Measurements from ENCODE around the gene CRYBA4. TPM values are rescaled to one million over a fixed set of nuclear protein-coding genes. Genes with fewer than 3 reads are reported as not detected.

The CRYBA4 gene
- total and polyA plus RNA-seq, 10 of the 15 experiments (the other 5 are each of a cell fraction or from before 2014, with no cell fraction given): 0.12 to 0.17 TPM; not detected in 8

DNA sequence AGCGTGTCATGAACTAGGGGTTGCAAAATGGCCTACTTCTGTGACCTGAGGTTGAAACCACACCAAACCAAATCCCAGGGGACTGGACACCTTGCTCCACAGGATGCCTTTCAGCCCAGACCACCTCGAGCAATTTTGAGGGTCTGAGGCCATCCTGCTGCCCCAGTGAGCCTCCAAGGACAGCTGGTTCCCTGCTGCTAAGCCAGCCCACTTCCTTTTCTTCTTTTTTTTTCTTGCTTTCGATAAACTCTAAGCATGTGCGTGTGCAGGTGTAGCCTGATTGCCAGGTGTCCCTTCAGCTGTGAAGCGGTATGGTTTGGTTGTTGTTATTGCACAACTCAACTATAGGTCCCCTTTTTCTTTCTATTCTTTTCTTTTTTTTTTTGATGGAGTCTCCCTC, 6.6 kb upstream of the CRYBA4 start:
- H3K27me3 ChIP-seq (replicated peaks in 1 of 2; ENCODE audit: control insufficient read depth in 2 of 2, insufficient read depth in 2 of 2, low read length in 1 of 2): no peaks in the 10 kb centered on the region
- 16% methylated on average over 5 of the region's 5 CpGs for WGBS (ENCODE audit: insufficient coverage, insufficient replicate concordance, low lambda C conversion rate, missing lambda C conversion rate)
- H3K36me3 ChIP-seq (ENCODE audit: control insufficient read depth in 2 of 2, insufficient read depth in 2 of 2, low read length in 1 of 2): no peaks in the 10 kb centered on the region
- SMC1A ChIA-PET (ENCODE audit: uncharacterized antibody, unreplicated experiment): interaction anchor here (1.1 kb wide), 1 partner anchor 9 kb away, joined by 3 read pairs; no protein-coding TSS in a partner anchor
- peaks cover 29% of the 10 kb centered on the region for H3K4me1 ChIP-seq (ENCODE audit: control insufficient read depth, insufficient read depth, low read length)
- in situ Hi-C loops (cut with MboI) (no loop called here), intact Hi-C loops (cut with micrococcal nuclease; ENCODE audit: unreplicated experiment) (no loop called here)
- no peak overlapping the region for H3K9ac ChIP-seq (ENCODE audit: control insufficient read depth, insufficient read depth, low read length)
- H3K4me3 ChIP-seq: no peak overlapping the region
- CTCF ChIA-PET: no interaction called here
- no peak for FAIRE-seq
- peak overlapping the region; percentile 17; the same call in 1 of the 2 replicates for H3K4me2 ChIP-seq (ENCODE audit: control insufficient read depth, insufficient read depth)
- ATAC-seq: peak; percentile 61
- peak; percentile 48 for DNase-seq (ENCODE audit: low read depth, low spot score)
- H4K20me1 ChIP-seq (ENCODE audit: control insufficient read depth, insufficient read depth): no peaks in the 10 kb centered on the region
- no peak overlapping the region for H3K27ac ChIP-seq (ENCODE audit: control insufficient read depth, insufficient read depth)
- RAD21 ChIA-PET (ENCODE audit: unreplicated experiment): interaction anchor here (0.7 to 1.0 kb wide), 2 partner anchors 23 to 285 kb away, joined by 3 read pairs; no protein-coding TSS in a partner anchor
- H2AFZ ChIP-seq (ENCODE audit: control insufficient read depth, low read depth, low read length): peak overlapping the region; percentile 20; the same call in 1 of the 2 replicates
- H3K79me2 ChIP-seq (ENCODE audit: control insufficient read depth, insufficient read depth, low read length): no peaks in the 10 kb centered on the region
- H3K9me3 ChIP-seq (replicated peaks; ENCODE audit: control insufficient read depth, insufficient read depth, low read length): no peaks in the 10 kb centered on the region
- POLR2A ChIA-PET: no interaction called here
- no TSS peak for BruUV-seq (replicated peaks)
- no peak for TF ChIP-seq KDM1A (IDR thresholded peaks at IDR 0.05; ENCODE audit: borderline replicate concordance)
- TF ChIP-seq NR2F1 (conservative IDR thresholded peaks at IDR 0.05): peak; percentile 79
- no peak for TF ChIP-seq ZNF24 (IDR thresholded peaks at IDR 0.05)
- 0 out of 2 replicates have a peak, but pooled peaks have one; percentile 49 for TF ChIP-seq GABPA (IDR thresholded peaks at IDR 0.05; ENCODE audit: low read depth)
- TF ChIP-seq PRDM15 (CRISPR knock-in tag; IDR thresholded peaks at IDR 0.05): no peak
- TF ChIP-seq STAT3 (IDR thresholded peaks at IDR 0.05; ENCODE audit: low read depth, low read length): no peak
- peak; percentile 100 for TF ChIP-seq TCF12 (IDR thresholded peaks at IDR 0.05; ENCODE audit: low read depth, low read length)
- TF ChIP-seq KAT2A (conservative IDR thresholded peaks at IDR 0.05; ENCODE audit: control insufficient read depth, low read depth, low read length): no peak
- 0 out of 2 replicates have a peak, but pooled peaks have one; percentile 29 for TF ChIP-seq BCL11A (IDR thresholded peaks at IDR 0.05; ENCODE audit: low read depth, low read length)
- TF ChIP-seq BHLHE40 (IDR thresholded peaks at IDR 0.05; ENCODE audit: borderline replicate concordance in 1 of 2, low read depth in 2 of 2, low read length in 1 of 2): peak; percentile 35 to 56; a peak in 2 of 4 replicates
- 0 out of 2 replicates have a peak, but pooled peaks have one; percentile 21 for TF ChIP-seq MEF2A (IDR thresholded peaks at IDR 0.05; ENCODE audit: insufficient read depth, low read depth, low read length)
- TF ChIP-seq ZNF384 (IDR thresholded peaks at IDR 0.05; ENCODE audit: borderline replicate concordance, low read depth, low read length): peak; percentile 86
- no peak for TF ChIP-seq SREBF1 (IDR thresholded peaks at IDR 0.05; ENCODE audit: low read length)
- peak; percentile 81 for TF ChIP-seq SPI1 (IDR thresholded peaks at IDR 0.05; ENCODE audit: borderline replicate concordance, insufficient read depth, low read depth, low read length)
- TF ChIP-seq PKNOX1 (IDR thresholded peaks at IDR 0.05): peak; percentile 15; the same call in 1 of the 2 replicates
- peak in 1 of 2 experiments; percentile 56; a peak in 1 of 4 replicates for TF ChIP-seq CEBPB (IDR thresholded peaks at IDR 0.05; ENCODE audit: borderline replicate concordance in 1 of 2, low read depth in 2 of 2, low read length in 2 of 2)
- TF ChIP-seq NFIC (IDR thresholded peaks at IDR 0.05; ENCODE audit: low read depth, low read length): 0 out of 2 replicates have a peak, but pooled peaks have one; percentile 30
- TF ChIP-seq YY1 (IDR thresholded peaks at IDR 0.05; ENCODE audit: low read depth, low read length): 0 out of 2 replicates have a peak, but pooled peaks have one; percentile 23
- peak; percentile 71 for TF ChIP-seq RUNX3 (IDR thresholded peaks at IDR 0.05; ENCODE audit: low read length)
- 0 out of 2 replicates have a peak, but pooled peaks have one; percentile 36 for TF ChIP-seq EED (IDR thresholded peaks at IDR 0.05; ENCODE audit: low read depth)
- TF ChIP-seq ZNF622 (IDR thresholded peaks at IDR 0.05): no peak
